Astrocyte (in vitro differentiated cells and primary cell): Measurements from ENCODE around the gene MMP27. TPM values are rescaled to one million over a fixed set of nuclear protein-coding genes. Genes with fewer than 3 reads are reported as not detected.
"Not testable (repeated sequence)": the region's sequence is repeated elsewhere in the genome, so short reads cannot be mapped to it uniquely, and the experiment has no call there.

Source experiments
- DNase-seq: peaks from one replicate; pipeline ENCODE4 v3.0.0-alpha.2; 2010; ENCODE audit warnings: low read depth
- FAIRE-seq: peaks from 2 replicates; lab custom pipeline; 2011; peaks lifted over from hg19 to GRCh38; lab: Jason Lieb, UNC
- H2AFZ ChIP-seq: 2 replicates; pipeline ENCODE4 v1.6.0; 2012; ENCODE audit warnings: low read depth, low read length, inconsistent platforms
- H3K27ac ChIP-seq: 2 replicates; pipeline ENCODE4 v1.5.1; 2011; ENCODE audit warnings: low read depth, low read length, inconsistent platforms
- H3K27me3 ChIP-seq: 2 replicates; pipeline ENCODE4 v1.6.0; 2011; ENCODE audit warnings: low read length, inconsistent platforms; ENCODE audit not compliant: insufficient read depth
- H3K36me3 ChIP-seq: 2 replicates; pipeline ENCODE4 v1.5.1; 2011; ENCODE audit warnings: low read length, inconsistent platforms; ENCODE audit not compliant: insufficient read depth
- H3K4me1 ChIP-seq: 2 replicates; pipeline ENCODE4 v1.5.1; 2011; ENCODE audit warnings: low read length, inconsistent platforms; ENCODE audit not compliant: insufficient read depth
- H3K4me2 ChIP-seq: 2 replicates; pipeline ENCODE4 v1.6.0; 2012; ENCODE audit warnings: low read length, inconsistent platforms
- H3K4me3 ChIP-seq: 2 replicates; pipeline ENCODE4 v1.5.1; 2011; ENCODE audit warnings: low read depth, mild to moderate bottlenecking, low read length, inconsistent platforms; ENCODE audit not compliant: insufficient read depth
- H3K79me2 ChIP-seq: 2 replicates; pipeline ENCODE4 v1.6.0; 2012; ENCODE audit warnings: mild to moderate bottlenecking, low read length, inconsistent platforms; ENCODE audit not compliant: insufficient read depth
- H3K9ac ChIP-seq: 2 replicates; pipeline ENCODE4 v1.6.0; 2012; ENCODE audit warnings: mild to moderate bottlenecking, low read length, inconsistent platforms
- H3K9me3 ChIP-seq: 2 replicates; pipeline ENCODE4 v1.5.1; 2012; ENCODE audit warnings: low read depth, mild to moderate bottlenecking, low read length, inconsistent platforms; ENCODE audit not compliant: insufficient read depth
- H4K20me1 ChIP-seq: 2 replicates; pipeline ENCODE4 v1.6.0; 2012; ENCODE audit warnings: low read length, inconsistent platforms; ENCODE audit not compliant: insufficient read depth
- H3K27ac Mint-ChIP-seq: one replicate; pipeline ENCODE4 v1.8.0; 2021; ENCODE audit warnings: mild to moderate bottlenecking, mixed read lengths; ENCODE audit not compliant: unreplicated experiment
- H3K27me3 Mint-ChIP-seq: one replicate; pipeline ENCODE4 v1.8.0; 2021; ENCODE audit warnings: low read depth, mixed read lengths; ENCODE audit not compliant: unreplicated experiment
- H3K36me3 Mint-ChIP-seq: one replicate; pipeline ENCODE4 v1.8.0; 2021; ENCODE audit warnings: low read depth, mixed read lengths; ENCODE audit not compliant: unreplicated experiment
- H3K4me1 Mint-ChIP-seq: one replicate; pipeline ENCODE4 v1.8.0; 2021; ENCODE audit warnings: low read depth, mixed read lengths; ENCODE audit not compliant: unreplicated experiment
- H3K4me3 Mint-ChIP-seq: one replicate; pipeline ENCODE4 v1.8.0; 2021; ENCODE audit warnings: mild to moderate bottlenecking, moderate library complexity, mixed read lengths; ENCODE audit not compliant: unreplicated experiment
- H3K9me3 Mint-ChIP-seq: one replicate; pipeline ENCODE4 v1.8.0; 2021; ENCODE audit warnings: mild to moderate bottlenecking, mixed read lengths; ENCODE audit not compliant: unreplicated experiment
- CTCF ChIP-seq: IDR thresholded peaks from 2 replicates; pipeline ENCODE4 v1.5.1; 2011; ENCODE audit warnings: low read depth, mild to moderate bottlenecking, inconsistent platforms, low read length, moderate library complexity; ENCODE audit not compliant: insufficient read depth
- EZH2 ChIP-seq: IDR thresholded peaks from 2 replicates; pipeline ENCODE4 v1.6.1; 2012; ENCODE audit warnings: mild to moderate bottlenecking, low read length, inconsistent platforms; ENCODE audit not compliant: insufficient read depth
- total RNA-seq: library from RNA; stranded (reverse); gene quantifications from 2 replicates; pipeline ENCODE4 v1.2.1, GENCODE V29; 2021

The MMP27 gene
- total RNA-seq, 1 donor from 2014 or later: not detected

GRCh38 chr11:102733232-102733875 is 27.8 kb upstream of the MMP27 start:
- no peak for FAIRE-seq

DNA sequence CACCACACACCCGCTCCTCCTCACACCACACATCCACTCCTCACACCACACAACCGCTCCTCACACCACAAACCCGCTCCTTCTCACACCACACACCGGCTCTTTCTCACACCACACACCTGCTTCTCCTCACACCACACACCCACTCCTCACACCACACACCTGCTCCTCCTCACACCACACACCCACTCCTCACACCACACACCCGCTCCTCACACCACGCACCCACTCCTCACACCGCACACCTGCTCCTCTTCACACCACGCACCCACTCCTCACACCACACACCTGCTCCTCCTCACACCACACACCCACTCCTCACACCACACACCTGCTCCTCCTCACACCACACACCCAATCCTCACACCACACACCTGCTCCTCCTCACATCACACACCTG is 25.4 kb upstream of the MMP27 start:
- H3K4me2 ChIP-seq, H3K4me3 Mint-ChIP-seq, H3K27ac Mint-ChIP-seq, H3K4me1 Mint-ChIP-seq, H3K9me3 Mint-ChIP-seq, DNase-seq, H3K4me3 ChIP-seq, H3K9ac ChIP-seq, H3K36me3 Mint-ChIP-seq, H3K27me3 Mint-ChIP-seq, H3K27me3 ChIP-seq, H3K79me2 ChIP-seq, H2AFZ ChIP-seq, H3K27ac ChIP-seq, H3K9me3 ChIP-seq, H3K36me3 ChIP-seq, H3K4me1 ChIP-seq, H4K20me1 ChIP-seq: not testable (repeated sequence)
- peak; percentile 87 for FAIRE-seq

More at GRCh38 chr11:102733232-102733875, 27.8 kb upstream of the MMP27 start:
- Histone ChIP-seq H2AFZ (no peak overlapping the region), H3K4me2 (no peak overlapping the region), H3K4me3 (no peak overlapping the region), H3K27me3 (no peaks in the 10 kb centered on the region), H3K4me1 (no peaks in the 10 kb centered on the region), H4K20me1 (no peaks in the 10 kb centered on the region), H3K9me3 (no peaks in the 10 kb centered on the region), H3K9ac (no peak overlapping the region), H3K27ac (no peak overlapping the region), H3K36me3 (no peaks in the 10 kb centered on the region), H3K79me2 (no peaks in the 10 kb centered on the region)
- Mint-ChIP-seq H3K4me3 (no peak overlapping the region), H3K4me1 (no peaks in the 10 kb centered on the region), H3K27me3 (peaks cover 1% of the 10 kb centered on the region), H3K27ac (no peak overlapping the region), H3K36me3 (no peaks in the 10 kb centered on the region), H3K9me3 (no peaks in the 10 kb centered on the region)
- no peak for DNase-seq
- TF ChIP-seq CTCF: peak; percentile 62
- TF ChIP-seq EZH2: no peak

DNA sequence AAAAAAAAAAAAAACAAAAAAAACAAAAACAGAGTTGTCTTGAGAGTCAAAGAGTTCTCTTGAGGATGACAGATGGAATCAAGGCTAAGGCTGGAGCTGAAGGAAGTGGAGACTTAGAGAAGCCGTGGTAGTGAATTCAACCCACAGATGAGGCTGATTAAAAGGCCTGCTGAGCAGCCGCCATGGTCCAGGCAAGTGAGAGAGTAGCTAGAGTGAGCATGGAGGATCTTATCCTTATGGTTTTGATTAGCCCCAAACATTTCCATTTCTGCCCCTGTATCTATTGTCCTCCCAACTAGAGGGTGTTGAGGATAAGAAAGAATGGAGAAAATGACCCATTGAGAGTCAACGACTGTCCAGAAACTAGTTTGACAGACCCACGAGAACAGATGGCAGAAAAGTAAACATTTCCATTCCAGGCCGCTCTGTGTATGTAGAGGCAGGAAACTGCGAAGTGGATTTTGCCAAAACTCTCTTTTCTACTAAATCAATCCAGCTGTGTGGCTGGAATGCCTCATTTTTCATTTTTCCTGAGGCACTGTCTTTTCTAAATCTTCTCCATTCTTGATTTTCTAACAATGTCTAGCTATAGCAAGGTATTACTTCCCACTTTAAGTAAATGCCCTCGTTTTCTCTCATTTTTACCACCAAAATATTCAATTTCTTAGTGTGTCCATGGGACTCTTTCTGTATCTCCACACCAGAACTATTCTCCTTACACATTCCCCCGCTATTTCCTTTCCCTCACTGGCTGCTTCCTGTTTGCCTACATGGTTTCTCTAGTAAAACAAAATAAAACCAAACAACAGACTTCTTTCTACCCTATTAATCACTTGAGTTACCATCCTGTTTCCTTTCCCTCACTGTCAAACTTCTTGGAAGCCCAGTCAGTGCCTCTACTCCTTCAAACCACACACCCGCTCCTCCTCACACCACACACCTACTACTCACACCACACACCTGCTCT is 24.6 kb upstream of the MMP27 start:
- FAIRE-seq (no peak), DNase-seq (peak; percentile 16)
- Mint-ChIP-seq H3K27ac (no peak overlapping the region), H3K27me3 (no peaks in the 10 kb centered on the region), H3K9me3 (no peaks in the 10 kb centered on the region), H3K36me3 (no peaks in the 10 kb centered on the region), H3K4me1 (peaks cover 5% of the 10 kb centered on the region), H3K4me3 (no peak overlapping the region)
- no peaks in the 10 kb centered on the region for H3K9me3 ChIP-seq
- H3K4me3 ChIP-seq: no peak overlapping the region
- no peaks in the 10 kb centered on the region for H3K27me3 ChIP-seq
- H3K4me2 ChIP-seq: no peak overlapping the region
- no peaks in the 10 kb centered on the region for H3K79me2 ChIP-seq
- no peak overlapping the region for H3K27ac ChIP-seq
- no peaks in the 10 kb centered on the region for H4K20me1 ChIP-seq
- H3K4me1 ChIP-seq: peaks cover 7% of the 10 kb centered on the region
- no peaks in the 10 kb centered on the region for H3K36me3 ChIP-seq
- no peak for TF ChIP-seq EZH2
- TF ChIP-seq CTCF: no peak
- no peak overlapping the region for H3K9ac ChIP-seq
- H2AFZ ChIP-seq: no peak overlapping the region
